Measurements from ENCODE around the gene RHO.

Gene RHO

DNA sequence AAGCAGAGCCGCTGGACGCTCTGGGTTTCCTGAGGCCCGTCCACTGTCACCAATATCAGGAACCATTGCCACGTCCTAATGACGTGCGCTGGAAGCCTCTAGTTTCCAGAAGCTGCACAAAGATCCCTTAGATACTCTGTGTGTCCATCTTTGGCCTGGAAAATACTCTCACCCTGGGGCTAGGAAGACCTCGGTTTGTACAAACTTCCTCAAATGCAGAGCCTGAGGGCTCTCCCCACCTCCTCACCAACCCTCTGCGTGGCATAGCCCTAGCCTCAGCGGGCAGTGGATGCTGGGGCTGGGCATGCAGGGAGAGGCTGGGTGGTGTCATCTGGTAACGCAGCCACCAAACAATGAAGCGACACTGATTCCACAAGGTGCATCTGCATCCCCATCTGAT lies 3.3 kb downstream of the RHO start:
- Histone ChIP-seq H3K4me2 (ENCODE audit: low read depth, low read length, poor library complexity, severe bottlenecking) (no peak overlapping the region), H3K4me3 (ENCODE audit: low read length, poor library complexity, severe bottlenecking) (no peak overlapping the region), H3K36me3 (ENCODE audit: insufficient read depth, low read length) (no peaks in the 10 kb centered on the region)

DNA sequence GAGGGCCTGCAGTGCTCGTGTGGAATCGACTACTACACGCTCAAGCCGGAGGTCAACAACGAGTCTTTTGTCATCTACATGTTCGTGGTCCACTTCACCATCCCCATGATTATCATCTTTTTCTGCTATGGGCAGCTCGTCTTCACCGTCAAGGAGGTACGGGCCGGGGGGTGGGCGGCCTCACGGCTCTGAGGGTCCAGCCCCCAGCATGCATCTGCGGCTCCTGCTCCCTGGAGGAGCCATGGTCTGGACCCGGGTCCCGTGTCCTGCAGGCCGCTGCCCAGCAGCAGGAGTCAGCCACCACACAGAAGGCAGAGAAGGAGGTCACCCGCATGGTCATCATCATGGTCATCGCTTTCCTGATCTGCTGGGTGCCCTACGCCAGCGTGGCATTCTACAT lies 3.8 kb downstream of the RHO start:
- TF ChIP-seq CTCF (conservative IDR thresholded peaks at IDR 0.05; ENCODE audit: low read length) (no peak), EZH2phosphoT487 (IDR thresholded peaks at IDR 0.05; ENCODE audit: borderline replicate concordance) (no peak)
- no peaks in the 10 kb centered on the region for H3K9me3 ChIP-seq (ENCODE audit: insufficient read depth, low read depth, low read length)

More for the DNA sequence above, 3.3 kb downstream of the RHO start:
- no peaks in the 10 kb centered on the region for H3K9me3 ChIP-seq (ENCODE audit: insufficient read depth, low read depth, low read length)
- no peaks in the 10 kb centered on the region for H3K27me3 ChIP-seq (ENCODE audit: insufficient read depth, low read length, poor library complexity, severe bottlenecking)
- H3K9ac ChIP-seq (ENCODE audit: low read depth, low read length, poor library complexity, severe bottlenecking), result no peak overlapping the region
- H3F3A ChIP-seq (ENCODE audit: low read depth), result no peaks in the 10 kb centered on the region
- no peaks in the 10 kb centered on the region for H3K79me2 ChIP-seq (ENCODE audit: insufficient read depth, low read length)
- no peaks in the 10 kb centered on the region for H3K4me1 ChIP-seq (ENCODE audit: insufficient read depth, low read length, poor library complexity, severe bottlenecking)
- H4K20me1 ChIP-seq (ENCODE audit: insufficient read depth, low read length, poor library complexity, severe bottlenecking), result no peaks in the 10 kb centered on the region
- H3K9me2 ChIP-seq (replicated peaks; ENCODE audit: low read depth, low read length), result no peaks in the 10 kb centered on the region
- no peak overlapping the region for H2AFZ ChIP-seq (ENCODE audit: low read length)
- TF ChIP-seq EZH2phosphoT487 (IDR thresholded peaks at IDR 0.05; ENCODE audit: borderline replicate concordance) (no peak), CTCF (conservative IDR thresholded peaks at IDR 0.05; ENCODE audit: low read length) (no peak)

GRCh38 chr3:129533406-129533805 lies 5.0 kb downstream of the RHO start:
- Histone ChIP-seq H4K20me1 (ENCODE audit: insufficient read depth, low read length, poor library complexity, severe bottlenecking) (no peaks in the 10 kb centered on the region), H3K79me2 (ENCODE audit: insufficient read depth, low read length) (no peaks in the 10 kb centered on the region), H3F3A (ENCODE audit: low read depth) (no peaks in the 10 kb centered on the region), H3K4me3 (ENCODE audit: low read length, poor library complexity, severe bottlenecking) (no peak overlapping the region), H3K4me2 (ENCODE audit: low read depth, low read length, poor library complexity, severe bottlenecking) (no peak overlapping the region), H3K9ac (ENCODE audit: low read depth, low read length, poor library complexity, severe bottlenecking) (no peak overlapping the region), H3K27me3 (ENCODE audit: insufficient read depth, low read length, poor library complexity, severe bottlenecking) (no peaks in the 10 kb centered on the region), H2AFZ (ENCODE audit: low read length) (no peak overlapping the region), H3K9me3 (ENCODE audit: insufficient read depth, low read depth, low read length) (no peaks in the 10 kb centered on the region), H3K36me3 (ENCODE audit: insufficient read depth, low read length) (no peaks in the 10 kb centered on the region), H3K9me2 (replicated peaks; ENCODE audit: low read depth, low read length) (no peaks in the 10 kb centered on the region), H3K4me1 (ENCODE audit: insufficient read depth, low read length, poor library complexity, severe bottlenecking) (no peaks in the 10 kb centered on the region)
- no peak for TF ChIP-seq CTCF (conservative IDR thresholded peaks at IDR 0.05; ENCODE audit: low read length)

More for the DNA sequence above, 3.8 kb downstream of the RHO start:
- H3K4me2 ChIP-seq (ENCODE audit: low read depth, low read length, poor library complexity, severe bottlenecking), result no peak overlapping the region
- H3K9me2 ChIP-seq (replicated peaks; ENCODE audit: low read depth, low read length), result no peaks in the 10 kb centered on the region
- H3K36me3 ChIP-seq (ENCODE audit: insufficient read depth, low read length), result no peaks in the 10 kb centered on the region
- H3K79me2 ChIP-seq (ENCODE audit: insufficient read depth, low read length), result no peaks in the 10 kb centered on the region
- no peak overlapping the region for H3K4me3 ChIP-seq (ENCODE audit: low read length, poor library complexity, severe bottlenecking)
- H3F3A ChIP-seq (ENCODE audit: low read depth), result no peaks in the 10 kb centered on the region
- no peaks in the 10 kb centered on the region for H4K20me1 ChIP-seq (ENCODE audit: insufficient read depth, low read length, poor library complexity, severe bottlenecking)
- no peak overlapping the region for H3K9ac ChIP-seq (ENCODE audit: low read depth, low read length, poor library complexity, severe bottlenecking)
- H3K27me3 ChIP-seq (ENCODE audit: insufficient read depth, low read length, poor library complexity, severe bottlenecking), result no peaks in the 10 kb centered on the region
- H2AFZ ChIP-seq (ENCODE audit: low read length), result no peak overlapping the region
- no peaks in the 10 kb centered on the region for H3K4me1 ChIP-seq (ENCODE audit: insufficient read depth, low read length, poor library complexity, severe bottlenecking)
